ENCODE results near the gene CNOT6L. TPM values are rescaled to one million over a fixed set of nuclear protein-coding genes. Genes with fewer than 3 reads are reported as not detected.
"Not testable (repeated sequence)": the region's sequence is repeated elsewhere in the genome, so short reads cannot be mapped to it uniquely, and the experiment has no call there.

CNOT6L gene
- total RNA-seq, 1 donor from 2014 or later, result 62.5 TPM

DNA sequence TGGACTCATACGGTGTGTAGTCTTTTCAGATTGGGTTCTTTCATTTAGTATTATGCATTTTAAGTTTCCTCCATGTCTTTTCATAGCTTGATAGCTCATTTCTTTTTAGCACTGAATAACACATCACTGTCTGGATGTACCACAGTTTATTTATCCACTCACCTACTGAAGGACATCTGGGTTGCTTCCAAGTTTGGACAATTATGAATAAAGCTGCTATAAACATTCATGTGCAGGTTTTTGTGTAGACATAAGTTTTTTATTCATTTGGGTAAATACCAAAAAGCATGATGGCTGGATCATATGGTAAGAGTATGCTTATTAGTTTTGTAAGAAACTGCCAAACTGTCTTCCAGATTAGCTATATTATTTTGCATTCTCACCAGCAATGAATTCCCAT is 29.0 kb downstream of the CNOT6L start:
- intact Hi-C loops (cut with DNase I), result no loop called here
- DNase-seq (ENCODE audit: low spot score), result no peak
- no peak for ATAC-seq

DNA sequence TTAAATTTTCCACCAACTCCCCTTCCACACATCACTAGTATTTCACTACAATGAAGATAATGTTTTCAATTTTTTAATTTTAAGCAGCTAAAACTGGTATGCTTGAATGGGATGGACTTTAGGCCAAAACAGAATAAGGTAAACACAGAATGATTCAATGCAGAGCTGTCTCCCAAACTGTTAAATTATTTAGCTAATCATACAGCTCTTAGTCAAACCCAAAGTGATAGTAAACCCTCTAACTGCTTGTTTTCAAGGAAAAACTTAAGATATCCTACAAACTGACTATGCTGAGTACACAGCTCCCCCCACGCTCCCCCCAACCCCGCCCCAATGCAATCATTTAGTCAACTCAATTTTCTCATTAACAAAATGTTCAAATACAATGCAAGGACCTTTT is 30.2 kb downstream of the CNOT6L start:
- no peak for DNase-seq (ENCODE audit: low spot score)
- ATAC-seq, result no peak

DNA sequence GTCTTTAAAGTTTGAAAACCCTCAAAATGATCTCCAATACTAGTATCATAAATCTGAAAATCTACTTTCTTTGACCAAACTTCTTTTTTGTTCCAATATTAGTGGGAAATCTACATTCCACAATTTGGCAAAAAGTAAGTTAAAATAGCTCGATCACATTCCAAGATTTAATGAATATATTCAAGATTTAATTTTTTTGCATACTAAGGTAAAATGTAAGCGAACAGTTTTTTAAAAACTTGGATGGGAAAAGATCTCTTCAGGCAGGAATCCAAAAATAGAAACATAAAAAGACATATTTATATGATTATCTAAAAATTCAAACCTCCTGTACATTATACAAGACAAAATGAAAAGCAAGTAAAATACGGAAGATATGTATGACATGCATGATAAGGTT is 31.2 kb downstream of the CNOT6L start:
- no peak for DNase-seq (ENCODE audit: low spot score)
- no peak for ATAC-seq
- intact Hi-C loops (cut with DNase I), result no loop called here

More for the DNA sequence above, 30.2 kb downstream of the CNOT6L start:
- intact Hi-C loops (cut with DNase I), result no loop called here

DNA sequence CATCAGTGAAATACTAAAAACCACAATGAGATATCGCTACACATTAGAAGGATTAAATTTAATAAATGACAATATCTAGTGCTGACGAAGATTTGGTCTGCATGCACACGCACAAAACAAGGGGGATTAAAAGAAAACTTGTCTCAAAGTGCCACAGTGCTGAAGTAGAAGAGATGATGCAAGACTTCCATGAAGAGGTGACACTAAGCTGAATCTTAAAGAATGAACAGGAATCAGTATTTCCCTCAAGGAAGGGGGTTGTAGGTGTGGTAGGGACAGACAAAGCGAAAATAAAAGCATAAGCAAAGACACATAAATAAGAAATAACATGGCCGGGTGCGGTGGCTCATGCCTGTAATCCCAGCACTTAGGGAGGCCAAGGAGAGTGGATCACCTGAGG is 33.5 kb downstream of the CNOT6L start:
- no peak for DNase-seq (ENCODE audit: low spot score)
- no peak for ATAC-seq
- intact Hi-C loops (cut with DNase I), result no loop called here

DNA sequence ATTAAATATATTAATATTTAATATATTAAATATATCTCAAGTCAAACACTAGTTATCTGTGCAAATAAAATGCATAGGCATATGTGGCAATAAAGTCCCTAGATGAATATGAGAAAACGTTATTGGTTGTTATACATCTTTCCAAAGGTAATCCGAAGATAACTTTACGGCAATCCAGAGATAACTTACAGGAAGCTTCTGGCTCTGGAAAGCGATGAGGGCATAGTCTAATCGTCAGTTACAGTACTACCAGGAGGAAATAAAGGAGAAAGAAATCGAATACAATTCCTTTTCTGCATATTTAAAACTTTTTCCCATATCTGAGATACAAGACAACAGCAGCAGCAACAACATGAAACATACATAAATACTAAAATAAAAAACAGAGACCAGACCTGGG is 35.3 kb downstream of the CNOT6L start:
- ATAC-seq, result no peak
- DNase-seq (ENCODE audit: low spot score), result no peak
- intact Hi-C loops (cut with DNase I), result no loop called here

DNA sequence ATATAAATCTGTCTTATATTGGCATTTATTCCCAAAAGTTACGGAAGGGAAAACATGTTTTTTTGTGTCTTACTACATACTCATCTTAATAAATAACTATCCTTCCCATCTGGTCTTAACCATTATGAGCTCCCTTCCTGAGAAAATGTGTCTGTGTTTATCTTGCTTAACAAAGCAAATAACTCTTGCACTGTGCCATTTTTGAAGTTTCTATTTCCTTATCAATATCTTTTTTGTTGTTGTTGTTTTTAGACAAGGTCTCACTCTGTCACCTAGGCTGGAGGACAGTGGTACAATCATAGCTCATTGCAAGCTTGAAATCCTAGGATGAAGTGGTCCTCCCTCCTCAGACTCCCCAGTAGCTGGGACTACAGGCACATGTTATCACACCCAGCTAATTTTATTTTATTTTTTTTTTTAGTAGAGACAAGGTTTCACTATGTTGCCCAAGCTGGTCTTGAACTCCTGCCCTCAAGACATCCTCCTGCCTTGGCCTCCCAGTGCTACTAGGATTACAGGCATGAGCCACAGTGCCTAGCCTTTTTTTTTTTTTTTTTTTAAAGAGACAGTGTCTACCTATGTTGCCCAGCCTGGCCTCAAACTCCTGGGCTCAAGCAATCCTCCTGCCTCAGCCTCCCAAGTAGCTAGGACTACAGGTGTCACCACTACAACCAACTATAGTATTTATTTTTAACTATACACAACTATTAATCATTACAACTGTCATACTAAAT is 36.9 kb downstream of the CNOT6L start:
- intact Hi-C loops (cut with DNase I), result no loop called here
- ATAC-seq (no peak), DNase-seq (ENCODE audit: low spot score) (no peak)

DNA sequence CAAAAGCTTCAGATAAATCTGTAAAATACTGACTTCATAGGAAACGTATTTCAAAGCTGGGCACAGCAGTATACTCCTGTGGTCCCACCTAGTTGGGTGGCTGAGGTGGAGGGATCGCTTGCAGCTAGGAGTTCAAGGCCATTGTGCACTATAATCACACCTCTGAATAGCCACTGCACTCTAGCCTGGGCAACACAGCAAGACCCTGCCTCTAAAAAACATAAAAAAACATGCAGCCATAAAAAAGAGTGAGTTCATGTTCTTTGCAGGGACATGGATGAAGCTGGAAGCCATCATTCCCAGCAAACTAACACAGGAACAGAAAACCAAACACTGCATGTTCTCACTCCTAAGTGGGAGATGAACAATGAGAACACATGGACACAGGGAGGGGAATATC is 38.4 kb downstream of the CNOT6L start:
- ATAC-seq; DNase-seq (ENCODE audit: low spot score); intact Hi-C loops (cut with DNase I): not testable (repeated sequence)

DNA sequence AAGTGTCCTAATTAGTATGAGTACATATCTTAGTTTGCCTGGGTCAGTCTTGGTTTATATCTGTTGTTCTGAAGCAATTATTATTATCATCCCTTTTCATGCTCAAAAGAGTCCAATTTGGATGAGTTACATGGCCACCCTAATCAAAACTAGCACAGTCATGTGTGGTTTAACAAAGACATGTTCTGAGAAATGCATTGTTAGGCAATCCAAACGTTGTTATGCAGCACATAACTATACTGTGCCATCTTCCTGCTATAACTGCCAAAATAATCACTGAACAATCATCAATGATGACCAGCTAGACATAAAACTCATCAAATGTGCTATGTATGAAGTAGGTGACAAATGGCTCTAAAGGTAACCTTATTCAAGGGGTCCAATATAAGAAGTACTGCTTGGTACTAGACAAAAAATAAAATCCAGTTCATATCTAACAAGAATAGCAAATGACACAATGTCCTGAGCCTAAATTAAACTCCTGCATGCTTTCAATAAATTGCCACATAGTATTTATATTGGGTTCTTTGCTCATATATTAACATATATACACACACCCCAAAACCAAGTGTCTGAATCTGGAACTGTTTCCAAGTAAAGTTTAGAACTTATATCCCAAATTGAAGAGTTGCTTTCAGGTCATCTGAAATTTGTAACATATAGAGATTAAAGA is 41.9 kb downstream of the CNOT6L start:
- intact Hi-C loops (cut with DNase I), result no loop called here
- DNase-seq (ENCODE audit: low spot score) (no peak), ATAC-seq (no peak)

DNA sequence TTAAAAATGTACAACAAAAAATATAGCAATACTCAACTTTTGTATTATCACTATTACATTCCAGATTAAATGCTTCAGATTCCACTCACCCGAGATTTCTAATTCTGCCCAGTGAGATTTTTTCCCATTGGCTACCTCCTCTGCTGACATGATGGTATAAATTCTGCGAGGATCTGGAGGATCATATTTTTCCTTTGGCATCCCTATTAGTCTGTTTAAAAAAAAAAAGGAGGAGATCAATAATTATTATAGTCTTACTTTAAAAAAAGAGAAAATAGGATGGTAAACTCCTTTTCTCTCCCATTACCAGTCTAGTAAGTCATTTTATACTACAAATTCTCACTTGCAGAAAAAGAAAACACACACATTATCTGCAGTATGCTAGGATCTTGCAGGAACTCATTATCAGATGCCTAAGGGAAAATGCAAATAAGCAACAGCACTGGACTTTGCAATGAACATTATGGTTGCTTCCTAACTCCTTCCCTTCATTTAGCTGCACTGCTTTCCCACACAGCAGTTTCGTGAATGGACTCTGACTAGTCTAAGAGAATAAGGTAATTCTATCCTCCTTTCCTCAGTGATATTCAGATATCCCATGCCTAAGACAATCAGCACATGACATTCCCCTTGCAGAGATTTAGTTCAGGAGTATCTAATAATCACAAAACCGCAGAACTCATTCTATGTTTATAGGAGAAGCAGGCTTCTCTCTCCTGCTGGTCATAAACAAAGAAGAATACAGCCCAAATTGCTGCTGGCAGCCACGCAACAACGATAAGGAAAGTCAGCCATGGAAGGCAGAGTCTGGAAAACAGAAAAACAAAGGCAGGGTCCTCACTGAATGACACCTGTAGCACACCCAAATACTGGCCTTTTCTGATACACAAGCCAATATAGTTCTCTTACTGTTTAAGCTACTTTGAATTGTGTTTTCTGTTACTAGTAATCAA is 42.7 kb downstream of the CNOT6L start:
- DNase-seq (ENCODE audit: low spot score) (no peak), ATAC-seq (no peak)
- intact Hi-C loops (cut with DNase I), result no loop called here

DNA sequence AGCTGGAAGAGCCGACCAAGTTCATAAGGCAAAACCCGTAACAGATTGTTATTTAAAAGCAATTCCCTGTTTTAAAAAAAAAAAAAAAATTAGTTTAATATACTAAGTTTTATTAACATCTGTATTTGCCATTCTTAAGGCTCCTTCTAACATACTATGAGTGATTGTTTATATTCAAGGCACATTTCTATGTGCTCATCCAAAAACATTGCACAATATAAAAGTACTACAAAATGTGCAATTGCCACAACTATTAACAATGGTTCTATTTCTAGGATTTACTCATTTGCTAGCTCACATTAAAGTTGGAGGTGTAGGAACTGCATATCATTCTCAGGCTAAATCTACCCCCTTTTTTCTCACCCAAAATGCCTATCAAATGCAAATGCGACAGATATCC is 46.1 kb downstream of the CNOT6L start:
- ATAC-seq, result no peak
- intact Hi-C loops (cut with DNase I), result no loop called here
- DNase-seq (ENCODE audit: low spot score), result no peak

DNA sequence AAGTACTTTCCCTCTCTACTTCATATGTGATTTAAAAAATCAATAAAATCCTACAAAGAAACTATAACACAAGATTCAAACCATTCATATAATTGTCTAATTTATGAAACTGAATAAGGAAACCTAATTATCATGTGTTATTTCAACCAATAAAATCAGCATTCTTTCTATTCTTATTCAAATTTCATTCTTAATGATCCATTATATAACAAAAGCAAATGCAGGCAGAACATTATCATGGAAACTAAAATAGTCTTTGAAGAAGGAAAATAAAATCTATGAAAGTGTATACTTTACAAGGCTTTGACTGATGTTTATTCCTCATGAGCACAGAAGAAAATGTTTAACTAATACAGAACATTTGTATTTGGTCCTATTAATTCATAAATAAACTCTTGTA is 47.6 kb downstream of the CNOT6L start:
- ATAC-seq (no peak), DNase-seq (ENCODE audit: low spot score) (no peak)
- intact Hi-C loops (cut with DNase I), result no loop called here

DNA sequence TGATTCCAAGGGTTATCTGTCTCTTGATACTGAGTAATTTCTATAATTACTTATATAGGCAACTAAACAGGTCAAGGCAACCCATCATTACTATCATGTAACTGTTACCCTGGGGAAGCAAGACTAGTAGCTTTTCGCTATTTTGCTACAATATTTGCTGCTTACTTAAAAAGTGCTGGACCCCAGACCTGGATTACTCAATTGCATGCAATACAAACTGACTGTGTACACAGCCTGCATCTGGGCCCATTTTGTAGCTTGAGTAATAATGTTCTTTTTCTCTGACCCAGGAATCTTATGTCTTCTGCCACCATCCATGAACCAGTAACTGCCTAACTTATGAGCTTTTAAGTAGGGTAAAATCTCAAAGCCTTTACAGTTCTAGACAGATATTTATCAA is 53.4 kb downstream of the CNOT6L start:
- DNase-seq (ENCODE audit: low spot score) (no peak), ATAC-seq (no peak)
- intact Hi-C loops (cut with DNase I), result no loop called here

DNA sequence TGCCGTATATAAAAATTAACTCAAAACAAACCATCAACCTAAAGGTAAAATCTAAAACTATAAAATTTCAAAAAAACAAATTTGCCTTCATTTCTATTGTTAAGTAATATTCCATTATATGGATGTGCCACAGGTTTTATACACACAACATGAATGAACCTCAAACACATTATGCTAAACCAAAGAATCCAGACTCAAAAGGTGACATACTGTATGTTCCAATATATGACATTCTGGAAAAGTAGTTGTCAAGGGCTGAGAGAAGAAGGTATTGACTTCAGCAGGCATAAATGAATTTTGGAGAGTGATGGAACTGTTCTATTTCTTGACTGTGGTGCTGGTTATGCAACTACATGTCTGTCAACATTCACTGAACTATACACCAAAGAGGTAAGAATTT is 56.6 kb downstream of the CNOT6L start:
- no peak for DNase-seq (ENCODE audit: low spot score)

DNA sequence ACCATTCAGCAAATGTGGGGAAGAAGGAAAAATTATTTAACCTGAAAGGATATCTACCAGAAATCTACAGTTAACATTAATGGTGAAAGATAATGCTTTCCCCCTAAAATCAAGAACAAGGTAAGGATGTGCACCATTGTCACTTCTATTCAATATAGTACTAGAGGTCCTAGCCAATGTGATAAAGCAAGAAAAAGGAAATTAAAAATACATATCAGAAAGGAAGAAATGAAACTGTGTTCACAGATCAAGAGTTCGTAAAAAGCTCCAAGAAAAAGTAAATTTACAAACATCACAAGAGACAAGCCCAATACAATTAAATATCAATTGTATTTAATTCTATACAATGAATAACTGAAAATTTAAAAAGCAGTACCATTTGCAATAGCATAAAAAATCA is 57.6 kb downstream of the CNOT6L start:
- intact Hi-C loops (cut with DNase I), result no loop called here
- ATAC-seq, result no peak
- no peak for DNase-seq (ENCODE audit: low spot score)

More for the DNA sequence above, 56.6 kb downstream of the CNOT6L start:
- intact Hi-C loops (cut with DNase I), result no loop called here
- ATAC-seq, result no peak

DNA sequence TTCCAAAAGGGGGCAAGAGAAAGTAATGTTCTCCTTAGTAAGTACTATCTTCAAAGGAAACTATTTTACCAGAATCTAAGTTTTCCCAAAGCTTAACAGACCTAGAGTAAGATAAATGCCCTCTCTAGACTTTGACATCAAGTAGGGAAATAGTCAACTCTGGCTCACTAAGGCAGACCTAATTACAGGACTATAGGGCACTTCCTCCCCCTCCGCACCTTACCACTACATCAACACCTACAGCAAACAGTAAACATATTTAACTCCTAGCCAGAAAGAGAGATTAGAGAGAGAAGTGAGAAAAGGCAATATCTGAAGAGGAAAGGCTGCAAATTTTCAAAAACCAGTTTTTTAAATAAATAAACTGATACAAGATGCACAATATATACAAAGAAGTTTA is 60.4 kb downstream of the CNOT6L start:
- DNase-seq (ENCODE audit: low spot score) (no peak), ATAC-seq (no peak)
- intact Hi-C loops (cut with DNase I), result no loop called here

DNA sequence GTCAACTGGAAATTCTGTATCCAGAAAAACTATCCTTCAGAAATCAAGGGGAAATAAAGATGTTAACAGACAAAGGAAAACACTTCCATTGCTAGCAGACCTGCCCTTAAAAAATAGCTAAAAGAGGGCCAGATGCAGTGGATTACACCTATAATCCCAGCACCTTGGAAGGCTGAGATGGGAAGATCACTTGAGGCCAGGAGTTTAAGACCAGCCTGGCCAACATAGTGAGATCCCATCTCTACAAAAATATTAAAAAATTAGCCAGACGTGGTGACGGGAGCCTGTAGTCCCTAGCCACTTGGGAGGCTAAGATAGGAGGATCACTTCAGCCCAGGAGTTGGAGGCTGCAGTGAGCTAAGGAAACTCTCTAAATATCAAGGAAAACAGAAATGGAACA is 67.4 kb downstream of the CNOT6L start:
- intact Hi-C loops (cut with DNase I), result no loop called here
- DNase-seq (ENCODE audit: low spot score) (no peak), ATAC-seq (no peak)

DNA sequence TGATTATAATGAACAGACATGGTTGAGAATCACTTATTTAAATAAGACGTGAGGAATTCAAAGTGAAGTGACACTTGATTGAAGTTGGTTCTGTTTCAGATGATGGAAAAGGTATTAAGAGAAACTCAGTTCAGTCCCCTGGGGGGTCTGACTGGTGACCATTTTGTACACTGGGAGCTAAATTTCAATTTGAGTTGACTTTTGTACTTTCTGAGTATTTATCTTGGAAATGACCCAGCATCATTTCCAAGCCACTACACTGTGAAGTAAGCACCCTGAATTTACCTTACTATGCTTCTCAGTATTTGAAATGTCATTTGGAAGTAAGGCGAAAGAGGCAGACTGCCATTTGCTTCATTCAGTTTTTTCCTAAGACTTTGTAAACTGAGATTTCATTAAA is 73.4 kb downstream of the CNOT6L start:
- intact Hi-C loops (cut with DNase I), result no loop called here
- ATAC-seq (no peak), DNase-seq (ENCODE audit: low spot score) (no peak)

DNA sequence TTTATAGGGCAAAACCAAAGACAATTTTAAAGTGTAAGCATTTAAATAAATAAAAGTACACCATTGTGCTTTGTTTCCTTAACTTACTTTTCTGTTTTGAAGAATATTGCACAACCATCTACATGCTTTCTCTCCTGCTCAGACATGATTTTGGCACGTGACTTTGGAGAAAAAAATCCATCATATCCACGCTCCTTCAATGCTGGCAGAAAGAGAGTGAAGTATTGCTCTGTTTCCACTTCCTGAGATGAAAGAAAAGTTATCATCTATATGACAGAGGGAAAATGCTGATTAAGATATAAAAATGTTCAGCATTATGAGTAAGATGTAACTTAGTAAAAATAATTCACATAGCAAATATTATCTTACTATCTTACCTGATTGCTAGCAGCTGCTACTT is 77.1 kb downstream of the CNOT6L start:
- ATAC-seq (no peak), DNase-seq (ENCODE audit: low spot score) (no peak)
- intact Hi-C loops (cut with DNase I), result no loop called here

DNA sequence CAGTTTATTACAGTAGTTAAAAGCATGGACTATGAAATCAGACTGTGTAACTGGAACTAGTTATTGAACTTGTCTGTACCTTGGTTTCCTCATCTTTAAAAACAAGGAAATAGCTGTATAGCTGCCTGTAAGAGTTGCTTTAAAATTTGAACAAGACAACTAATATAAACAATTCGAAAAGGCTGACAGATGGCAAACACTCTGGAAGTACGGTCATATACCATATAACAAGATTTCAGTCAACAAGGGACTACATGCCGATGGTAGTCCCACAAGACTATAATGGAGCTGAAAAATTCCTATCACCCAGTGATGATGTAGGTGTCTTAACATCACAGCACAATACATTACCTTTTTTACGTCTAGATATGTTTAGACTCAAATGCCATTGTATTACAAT is 78.7 kb downstream of the CNOT6L start:
- intact Hi-C loops (cut with DNase I), result no loop called here
- DNase-seq (ENCODE audit: low spot score), result no peak
- no peak for ATAC-seq

DNA sequence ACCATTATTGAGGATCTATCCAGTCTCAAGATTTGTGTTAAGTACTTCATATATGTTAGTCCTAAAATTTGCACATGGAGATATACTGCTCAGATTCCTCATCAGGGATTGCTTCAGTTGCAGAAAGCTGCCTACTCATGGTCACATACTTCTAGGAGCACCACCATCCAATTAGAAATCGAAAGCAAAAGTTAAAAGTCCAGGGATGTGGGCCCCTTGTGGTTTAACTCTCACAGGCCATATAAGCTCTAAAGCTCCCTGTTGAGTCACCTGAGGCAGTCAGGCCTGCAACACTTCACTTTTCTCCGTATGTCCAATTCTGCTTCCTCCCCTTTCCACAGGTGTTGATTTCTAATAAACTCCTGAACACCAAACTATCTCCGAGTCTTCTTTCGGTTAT is 84.2 kb downstream of the CNOT6L start:
- ATAC-seq, result no peak
- no peak for DNase-seq (ENCODE audit: low spot score)
- intact Hi-C loops (cut with DNase I), result no loop called here
